Hematopoietic multipotent progenitor cell treated with erythropoietin and hydrocortisone succinate and interleukin-3 and kit ligand, for 17 days (in vitro differentiated cells): ENCODE results near the gene TEX53.
A peak's percentile ranks its signal among the peaks of the same experiment; 100 is the strongest.

Experiments
- DNase-seq: peaks from one replicate; pipeline ENCODE4 v3.0.0-alpha.2; 2015; ENCODE audit warnings: low spot score

The TEX53 gene

DNA sequence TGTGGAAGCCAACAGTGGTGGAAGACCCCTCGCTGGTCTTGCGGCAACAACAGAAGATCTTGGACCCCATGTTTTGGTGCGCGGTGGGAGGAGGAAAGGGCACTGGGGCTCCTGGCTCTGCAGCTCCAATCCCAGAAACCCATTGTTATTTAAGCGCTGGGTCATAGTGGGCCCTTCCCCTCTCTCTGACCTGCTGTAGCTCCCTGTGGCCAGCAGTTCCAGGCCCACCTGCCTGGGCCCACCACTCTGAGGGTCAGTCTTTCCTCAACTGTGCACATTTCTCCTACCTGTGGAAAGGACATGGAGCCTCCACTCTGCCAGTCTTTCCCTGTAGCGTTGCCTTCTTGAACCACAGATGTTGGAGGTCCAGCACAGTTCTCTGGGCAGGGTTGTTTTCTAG, at the start of gene TEX53:
Gene TEX53, minus strand, starts transcription at position 101 of the 400 bp plus-strand sequence. Its CDS starts 31 bp downstream, at position 70.
- DNase-seq: no peak

DNA sequence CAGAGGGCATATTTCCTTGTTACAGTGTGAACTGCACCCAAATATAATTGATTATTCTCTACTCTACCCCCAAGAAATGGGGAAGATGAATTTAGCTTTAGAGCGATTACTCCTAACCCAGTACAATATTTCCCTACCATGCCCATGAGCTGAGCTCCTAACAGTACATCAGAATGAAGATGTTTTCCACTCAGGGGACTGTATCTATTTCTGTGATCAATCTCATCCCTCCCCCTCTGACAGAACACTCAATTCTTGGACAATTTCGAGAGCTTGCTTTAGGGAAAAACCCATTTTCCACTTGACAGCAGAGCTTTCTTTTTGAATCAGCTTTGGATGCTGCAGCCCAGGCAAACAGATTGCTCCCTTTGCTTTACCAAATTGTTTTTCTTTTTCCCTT, 49.1 kb upstream of the TEX53 start:
- no peak for DNase-seq

DNA sequence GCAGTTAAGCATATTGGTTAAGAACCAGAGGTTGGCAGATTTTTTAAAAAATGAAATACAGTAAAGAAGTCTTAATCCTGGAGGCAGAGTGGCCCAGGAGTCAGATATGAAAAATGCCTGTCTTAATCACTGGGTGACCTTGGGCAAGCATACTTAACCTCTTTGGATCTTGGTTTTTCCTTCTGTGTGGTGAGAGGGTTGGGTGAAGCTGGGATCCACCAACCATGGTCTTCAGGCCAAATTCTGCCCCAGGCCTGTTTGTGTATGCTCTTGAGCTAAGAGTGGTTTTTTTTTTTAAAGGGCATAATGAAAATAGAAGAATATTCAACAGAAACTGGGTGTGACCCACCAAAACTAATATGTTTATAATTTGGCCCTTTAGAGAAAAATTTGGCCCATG, 44.4 kb upstream of the TEX53 start:
- DNase-seq: no peak

GRCh38 chr9:114697951-114698351, 40.3 kb upstream of the TEX53 start:
- DNase-seq: no peak

- no peak for DNase-seq
These were observed 39.4 kb upstream of the TEX53 start for GRCh38 chr9:114696814-114697544.

DNA sequence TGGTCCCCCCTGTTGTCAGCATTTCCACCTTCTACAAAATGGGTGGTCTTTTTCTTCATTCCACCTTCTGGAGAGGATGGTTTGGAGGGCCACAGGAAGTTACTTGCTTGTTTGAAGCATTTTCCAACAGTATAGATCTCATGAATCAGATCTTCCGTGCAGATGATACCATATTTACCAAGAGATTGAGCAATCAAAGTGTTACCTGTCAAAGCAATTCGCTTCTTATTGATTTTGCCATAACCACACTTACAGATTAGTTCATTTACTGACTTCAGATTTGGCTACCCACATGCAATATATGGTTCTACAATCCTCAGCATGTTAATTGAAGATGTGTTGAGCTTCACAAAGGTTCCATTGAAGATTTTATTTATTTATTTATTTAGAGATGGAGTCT, 38.3 kb upstream of the TEX53 start:
- DNase-seq: no peak

DNA sequence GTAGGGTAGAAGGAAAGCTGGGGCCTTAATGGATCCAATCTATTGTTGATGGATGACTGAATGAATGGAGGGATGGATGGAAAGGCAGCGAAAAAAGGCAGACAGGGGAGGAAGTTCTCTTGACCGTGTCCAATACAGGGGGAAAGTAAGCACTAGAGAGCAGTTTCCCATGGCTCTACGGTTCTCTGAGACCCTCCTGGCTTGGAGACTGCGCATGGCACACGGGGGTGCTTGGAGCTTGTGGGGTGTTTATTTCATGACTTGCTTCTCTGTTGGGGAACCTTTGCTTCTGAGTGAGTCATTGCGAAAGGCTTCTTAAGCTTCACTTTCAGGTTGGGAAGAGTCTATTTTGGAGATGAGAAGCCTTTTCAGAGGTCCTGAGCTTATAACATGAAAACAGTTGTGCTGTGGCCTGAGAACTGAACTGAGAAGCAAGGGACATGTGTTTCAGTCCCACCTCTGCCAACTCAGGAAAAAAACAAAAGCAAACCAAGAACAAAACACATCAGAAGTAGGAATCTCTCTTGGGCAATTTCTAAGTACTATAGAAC, 37.2 kb upstream of the TEX53 start:
- DNase-seq: no peak

GRCh38 chr9:114694146-114694545, 36.5 kb upstream of the TEX53 start:
- DNase-seq: no peak

DNA sequence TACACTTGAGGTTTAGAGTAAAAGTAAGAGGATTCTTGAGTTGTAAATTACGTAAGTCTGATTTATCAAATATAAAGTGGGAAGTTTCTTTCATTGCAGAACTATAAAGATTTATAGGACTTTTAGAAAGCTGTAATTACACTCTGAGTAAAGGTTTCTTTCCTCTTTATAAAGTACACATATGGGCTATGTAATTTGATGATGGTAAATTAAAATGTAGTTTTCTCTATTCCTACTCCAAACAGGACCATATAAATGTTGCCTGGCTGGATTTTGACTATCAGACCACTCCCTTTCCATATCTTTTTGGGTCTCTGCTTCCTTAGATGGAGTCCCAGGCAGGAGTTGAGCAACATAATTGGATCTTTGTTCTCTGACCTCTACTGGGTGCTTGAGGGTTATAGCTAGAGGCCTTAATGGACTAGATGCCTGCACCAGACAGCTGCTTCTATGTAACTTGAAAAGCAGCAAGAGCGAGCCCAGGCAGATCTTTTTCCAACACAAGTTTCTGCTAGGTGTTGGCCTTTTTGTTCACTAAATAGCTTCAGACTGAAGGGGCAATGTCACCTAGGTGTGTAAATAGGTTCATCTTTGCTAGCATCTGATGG, 35.7 kb upstream of the TEX53 start:
- DNase-seq: no peak

DNA sequence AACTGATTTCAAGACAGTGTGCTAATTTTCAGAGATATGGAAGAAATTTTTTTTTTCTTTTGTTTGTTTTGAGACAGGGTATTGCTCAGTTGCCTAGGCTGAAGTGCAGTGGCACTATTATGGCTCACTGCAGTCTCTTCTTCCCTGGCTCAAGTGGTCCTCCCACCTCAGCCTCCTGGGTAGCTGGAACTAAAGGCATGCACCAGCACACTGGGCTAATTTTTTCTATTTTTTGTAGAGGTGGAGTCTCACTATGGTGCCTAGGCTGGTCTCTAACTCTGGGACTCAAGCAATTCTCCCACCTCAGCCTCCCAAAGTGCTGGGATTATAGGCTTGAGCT, 34.3 kb upstream of the TEX53 start:
- no peak for DNase-seq

DNA sequence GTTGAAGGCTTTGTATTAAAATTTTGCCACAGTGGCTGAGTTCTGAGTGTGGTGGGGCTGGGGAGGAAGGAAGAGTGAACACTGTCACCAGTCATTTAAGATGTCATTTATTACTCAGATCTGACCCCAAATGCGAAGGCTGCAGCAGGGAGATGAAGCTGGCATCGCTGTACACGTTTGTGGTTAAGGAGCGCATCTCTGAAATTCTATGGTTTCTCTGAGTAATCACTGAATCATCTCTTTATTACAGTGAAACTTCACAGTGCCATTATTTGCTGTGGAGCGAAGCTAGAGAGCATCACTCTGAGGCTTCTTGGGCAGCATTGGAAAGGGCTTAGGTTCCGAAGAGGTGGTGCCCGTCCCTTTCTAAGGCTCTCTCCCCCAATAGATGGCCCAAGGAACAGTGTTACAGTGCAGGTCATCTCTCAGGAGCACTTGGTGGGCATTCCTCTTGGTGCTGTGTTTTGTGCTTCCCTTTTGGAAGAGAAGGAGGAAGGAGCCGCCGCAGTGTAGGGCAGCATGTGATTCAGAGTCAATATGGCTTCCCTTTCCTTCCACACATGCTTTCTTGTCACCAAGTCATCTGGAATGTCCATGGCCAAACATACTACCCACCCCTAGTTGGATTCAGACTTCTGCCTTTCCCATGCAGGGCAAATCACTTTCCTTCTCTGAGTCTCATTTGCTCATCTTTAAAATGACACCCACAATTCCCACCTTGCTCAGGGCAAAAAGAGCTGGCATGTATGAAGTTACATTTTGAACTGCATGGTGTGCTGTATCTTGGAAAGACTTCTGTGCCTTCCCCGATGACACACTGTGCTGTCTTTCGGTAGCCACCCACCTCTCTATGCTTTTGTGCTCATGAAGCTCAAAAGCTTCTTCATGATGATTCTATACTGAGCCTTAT, 33.7 kb upstream of the TEX53 start:
- no peak for DNase-seq

DNA sequence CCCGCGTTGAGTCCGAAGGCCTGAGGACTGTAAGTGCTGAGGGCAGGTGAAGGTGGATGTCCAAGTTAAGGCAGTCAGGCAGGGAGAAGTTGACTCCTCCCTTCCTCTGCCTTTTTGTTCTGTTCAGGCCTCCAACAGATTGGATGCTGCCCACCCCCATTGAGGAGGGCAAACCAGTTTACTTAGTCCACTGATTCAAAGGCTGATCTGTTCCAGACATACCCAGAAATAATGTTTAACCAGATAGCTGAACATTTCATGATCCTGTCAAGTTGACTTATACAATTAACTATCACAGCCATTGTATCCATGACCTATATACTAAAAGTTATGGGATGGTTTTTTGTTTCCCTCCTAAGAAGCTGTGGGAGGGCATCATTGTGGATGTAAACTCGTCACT, 32.7 kb upstream of the TEX53 start:
- no peak for DNase-seq

DNA sequence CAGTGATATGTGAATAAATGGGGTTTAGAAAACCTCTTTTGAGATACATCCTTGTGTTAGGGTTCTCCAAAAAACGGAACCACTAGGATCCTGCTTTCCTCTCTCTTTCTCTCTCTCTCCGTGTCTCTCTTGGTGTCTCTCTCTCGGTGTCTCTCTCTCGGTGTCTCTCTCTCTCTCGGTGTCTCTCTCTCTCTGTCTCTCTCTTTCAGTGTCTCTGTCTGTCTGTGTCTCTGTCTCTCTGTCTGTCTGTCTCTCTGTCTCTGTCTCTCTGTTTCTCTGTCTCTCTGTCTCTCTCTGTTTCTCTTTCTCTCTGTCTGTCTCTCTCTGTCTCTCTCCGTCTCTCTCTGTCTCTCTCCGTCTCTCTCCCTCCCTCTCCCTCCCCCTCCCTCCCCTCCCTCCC, 32.2 kb upstream of the TEX53 start:
- DNase-seq: no peak

DNA sequence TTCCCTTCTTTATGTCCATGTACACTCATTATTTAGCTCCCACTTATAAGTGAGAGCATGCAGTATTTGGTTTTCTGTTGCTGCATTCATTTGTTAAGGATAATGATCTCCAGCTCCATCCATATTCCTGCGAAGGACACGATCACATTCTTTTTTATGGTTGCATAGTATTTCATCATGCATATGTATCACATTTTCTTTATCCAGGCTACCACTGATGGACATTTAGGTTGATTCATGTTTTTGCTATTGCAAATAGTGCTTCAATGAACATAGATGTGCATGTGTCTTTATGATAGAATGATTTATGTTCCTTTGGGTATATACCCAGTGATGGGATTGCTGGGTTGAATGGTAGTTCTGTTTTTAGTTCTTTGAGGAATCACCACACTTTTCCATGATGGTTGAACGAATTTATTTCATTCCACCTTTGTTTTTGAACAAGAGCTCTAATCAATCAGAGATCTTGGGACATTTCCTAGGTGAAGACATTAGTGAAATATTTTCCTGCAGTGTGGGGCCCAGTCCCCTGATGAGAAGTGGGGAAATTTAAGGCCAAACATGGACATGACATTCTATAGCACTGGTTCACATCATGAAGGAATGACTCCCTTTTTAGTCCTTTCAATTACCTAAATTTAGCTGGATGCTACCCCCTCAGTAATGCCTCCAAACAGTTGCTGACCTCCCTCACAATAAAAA, 31.5 kb upstream of the TEX53 start:
- no peak for DNase-seq

DNA sequence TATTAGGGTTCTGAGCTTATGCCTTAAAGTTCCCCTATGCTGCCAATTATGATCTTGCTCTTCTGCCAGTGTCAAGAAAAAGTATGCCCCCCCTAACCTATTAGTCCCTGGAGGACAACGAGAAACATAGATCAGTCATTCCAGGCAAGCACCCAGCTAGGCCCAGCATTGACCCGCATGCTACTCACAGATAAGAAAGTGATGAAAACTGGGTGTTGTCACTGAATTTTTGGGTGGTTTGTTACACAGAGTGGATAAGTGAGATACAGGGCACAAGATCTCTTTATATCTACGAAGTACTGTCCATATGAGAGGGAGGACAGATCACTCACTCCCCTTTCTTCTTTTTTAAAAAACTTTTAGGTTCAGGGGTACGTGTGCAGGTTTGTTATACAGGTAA, 30.8 kb upstream of the TEX53 start:
- peak; percentile 41 for DNase-seq

DNA sequence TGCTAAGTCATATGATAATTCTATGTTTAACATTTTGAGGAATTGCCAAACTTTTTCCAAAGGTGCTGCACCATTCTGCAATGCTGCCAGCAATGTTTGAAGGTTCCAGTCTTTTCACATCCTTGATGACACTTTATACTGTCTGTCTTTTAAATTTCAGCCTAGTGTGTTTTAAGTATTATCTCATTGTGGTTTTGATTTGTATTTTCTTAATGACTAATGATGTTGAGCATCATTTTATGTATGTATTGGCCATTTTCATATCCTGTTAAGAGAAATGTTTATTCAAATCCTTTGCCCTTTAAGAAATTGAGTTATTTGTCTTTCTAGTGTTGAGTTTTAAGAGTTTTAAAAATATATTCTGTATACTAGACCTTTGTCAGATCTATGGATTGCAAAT, 29.4 kb upstream of the TEX53 start:
- no peak for DNase-seq

DNA sequence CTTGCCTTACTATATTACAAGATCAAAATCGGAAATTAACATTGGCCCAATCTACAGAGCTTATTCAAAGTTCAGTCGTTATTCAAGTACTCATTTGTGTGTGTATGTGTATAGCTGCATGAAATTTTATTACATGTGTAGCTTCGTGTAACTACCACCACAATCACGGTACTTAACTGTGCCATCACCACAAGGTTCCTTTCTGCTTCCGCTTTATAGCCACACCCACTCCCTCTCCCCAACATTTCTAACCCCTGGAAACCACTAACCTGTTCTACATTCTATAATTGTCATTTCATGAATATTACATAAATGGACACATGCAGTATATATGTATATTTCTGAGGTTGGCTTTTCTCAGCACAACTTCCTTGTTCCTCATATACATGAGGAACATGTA, 28.3 kb upstream of the TEX53 start:
- no peak for DNase-seq

DNA sequence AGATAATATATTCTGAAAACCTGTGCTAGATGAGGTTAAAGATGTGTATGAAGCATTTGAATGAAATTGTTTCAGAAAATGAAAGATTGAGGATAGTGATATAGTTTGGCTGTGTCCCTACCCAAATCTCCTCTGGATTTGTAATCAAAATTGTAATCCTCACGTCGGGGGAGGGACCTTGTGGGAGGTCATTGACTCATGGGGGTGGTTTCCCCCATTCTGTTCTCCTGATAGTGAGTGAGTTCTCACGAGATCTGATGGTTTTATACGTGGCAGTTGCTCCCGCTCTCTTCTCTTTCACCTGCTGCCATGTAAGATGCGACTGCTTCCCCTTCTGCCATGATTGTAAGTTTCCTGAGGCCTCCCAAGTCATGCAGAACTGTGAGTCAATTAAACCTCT, 26.4 kb upstream of the TEX53 start:
- no peak for DNase-seq

GRCh38 chr9:114682846-114683245, 25.2 kb upstream of the TEX53 start:
- DNase-seq: no peak

GRCh38 chr9:114681594-114682332, 24.2 kb upstream of the TEX53 start, which contains the start of gene TEX48:
TSS of gene TEX48 (minus strand) at chr9:114682192. CDS start at chr9:114671723, 10,469 bp downstream.
- DNase-seq: peak; percentile 62

GRCh38 chr9:114680259-114681001, 22.8 kb upstream of the TEX53 start:
- no peak for DNase-seq
